ENCODE data around the gene SORCS3.

DNA sequence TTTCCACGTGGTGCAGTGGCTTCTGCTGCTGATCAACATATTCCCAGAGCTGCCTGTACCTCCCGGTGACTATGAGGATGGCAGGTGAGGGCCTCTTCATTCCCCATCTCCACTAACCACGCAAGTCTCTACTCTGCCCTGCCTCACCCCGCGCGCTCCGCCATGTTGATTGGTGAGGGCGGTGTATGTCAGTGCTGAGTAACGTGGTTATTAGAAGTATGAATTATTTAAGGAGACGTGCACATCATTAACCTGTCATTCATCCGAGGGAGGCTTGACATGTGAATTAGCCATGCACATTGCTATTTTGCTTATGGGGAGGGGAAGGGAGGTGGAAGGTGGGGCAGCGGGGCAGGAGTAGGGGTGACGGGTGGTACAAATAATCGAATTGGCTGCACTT, 138.6 kb downstream of the SORCS3 start:
- TF ChIP-seq, protein P1, sequence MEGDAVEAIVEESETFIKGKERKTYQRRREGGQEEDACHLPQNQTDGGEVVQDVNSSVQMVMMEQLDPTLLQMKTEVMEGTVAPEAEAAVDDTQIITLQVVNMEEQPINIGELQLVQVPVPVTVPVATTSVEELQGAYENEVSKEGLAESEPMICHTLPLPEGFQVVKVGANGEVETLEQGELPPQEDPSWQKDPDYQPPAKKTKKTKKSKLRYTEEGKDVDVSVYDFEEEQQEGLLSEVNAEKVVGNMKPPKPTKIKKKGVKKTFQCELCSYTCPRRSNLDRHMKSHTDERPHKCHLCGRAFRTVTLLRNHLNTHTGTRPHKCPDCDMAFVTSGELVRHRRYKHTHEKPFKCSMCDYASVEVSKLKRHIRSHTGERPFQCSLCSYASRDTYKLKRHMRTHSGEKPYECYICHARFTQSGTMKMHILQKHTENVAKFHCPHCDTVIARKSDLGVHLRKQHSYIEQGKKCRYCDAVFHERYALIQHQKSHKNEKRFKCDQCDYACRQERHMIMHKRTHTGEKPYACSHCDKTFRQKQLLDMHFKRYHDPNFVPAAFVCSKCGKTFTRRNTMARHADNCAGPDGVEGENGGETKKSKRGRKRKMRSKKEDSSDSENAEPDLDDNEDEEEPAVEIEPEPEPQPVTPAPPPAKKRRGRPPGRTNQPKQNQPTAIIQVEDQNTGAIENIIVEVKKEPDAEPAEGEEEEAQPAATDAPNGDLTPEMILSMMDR (IDR thresholded peaks at IDR 0.05), result no peak
- TF ChIP-seq CBFB (CRISPR knock-in tag; IDR thresholded peaks at IDR 0.05; ENCODE audit: low read depth) (no peak), NFE2L1 (CRISPR knock-in tag; IDR thresholded peaks at IDR 0.05) (no peak), JUN (CRISPR knock-in tag; IDR thresholded peaks at IDR 0.05) (no peak)
- TF ChIP-seq, protein P2, sequence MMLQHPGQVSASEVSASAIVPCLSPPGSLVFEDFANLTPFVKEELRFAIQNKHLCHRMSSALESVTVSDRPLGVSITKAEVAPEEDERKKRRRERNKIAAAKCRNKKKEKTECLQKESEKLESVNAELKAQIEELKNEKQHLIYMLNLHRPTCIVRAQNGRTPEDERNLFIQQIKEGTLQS (CRISPR knock-in tag; conservative IDR thresholded peaks at IDR 0.05), result no peak
- TF ChIP-seq, protein P3, sequence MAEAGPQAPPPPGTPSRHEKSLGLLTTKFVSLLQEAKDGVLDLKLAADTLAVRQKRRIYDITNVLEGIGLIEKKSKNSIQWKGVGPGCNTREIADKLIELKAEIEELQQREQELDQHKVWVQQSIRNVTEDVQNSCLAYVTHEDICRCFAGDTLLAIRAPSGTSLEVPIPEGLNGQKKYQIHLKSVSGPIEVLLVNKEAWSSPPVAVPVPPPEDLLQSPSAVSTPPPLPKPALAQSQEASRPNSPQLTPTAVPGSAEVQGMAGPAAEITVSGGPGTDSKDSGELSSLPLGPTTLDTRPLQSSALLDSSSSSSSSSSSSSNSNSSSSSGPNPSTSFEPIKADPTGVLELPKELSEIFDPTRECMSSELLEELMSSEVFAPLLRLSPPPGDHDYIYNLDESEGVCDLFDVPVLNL (CRISPR knock-in tag; IDR thresholded peaks at IDR 0.05; ENCODE audit: borderline replicate concordance, low read depth), result no peak
- TF ChIP-seq, protein P4, sequence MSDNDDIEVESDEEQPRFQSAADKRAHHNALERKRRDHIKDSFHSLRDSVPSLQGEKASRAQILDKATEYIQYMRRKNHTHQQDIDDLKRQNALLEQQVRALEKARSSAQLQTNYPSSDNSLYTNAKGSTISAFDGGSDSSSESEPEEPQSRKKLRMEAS (CRISPR knock-in tag; IDR thresholded peaks at IDR 0.05), result no peak

Measured in WTC11 (cell line).